ENCODE results near the gene MAP4K5. TPM values are rescaled to one million over a fixed set of nuclear protein-coding genes. Genes with fewer than 3 reads are reported as not detected.

MAP4K5 gene
- total and polyA plus RNA-seq, 2 of the 13 experiments (the other 11 are each of a cell fraction or from before 2014, with no cell fraction given), result 12.7 to 23.9 TPM

GRCh38 chr14:50479041-50479440, 53.3 kb downstream of the MAP4K5 start (continued):
- TF ChIP-seq ZNF782 (CRISPR knock-in tag; IDR thresholded peaks at IDR 0.05; ENCODE audit: borderline replicate concordance) (no peak), ZNF597 (CRISPR knock-in tag; IDR thresholded peaks at IDR 0.05) (no peak), RFXANK (CRISPR knock-in tag; IDR thresholded peaks at IDR 0.05) (no peak), JARID2 (CRISPR knock-in tag; IDR thresholded peaks at IDR 0.05; ENCODE audit: insufficient replicate concordance) (no peak), ZNF350 (CRISPR knock-in tag; IDR thresholded peaks at IDR 0.05; ENCODE audit: borderline replicate concordance, low read depth) (no peak), NR1H2 (CRISPR knock-in tag; IDR thresholded peaks at IDR 0.05; ENCODE audit: borderline replicate concordance, low read depth) (no peak), ZEB1 (IDR thresholded peaks at IDR 0.05; ENCODE audit: insufficient replicate concordance, low read depth) (no peak), CEBPZ (IDR thresholded peaks at IDR 0.05; ENCODE audit: low read length) (no peak), TRAFD1 (CRISPR knock-in tag; IDR thresholded peaks at IDR 0.05; ENCODE audit: borderline replicate concordance) (no peak), ZNF382 (CRISPR knock-in tag; IDR thresholded peaks at IDR 0.05; ENCODE audit: borderline replicate concordance) (no peak), NR2F6 (IDR thresholded peaks at IDR 0.05) (no peak), NR2F6 (CRISPR knock-in tag; IDR thresholded peaks at IDR 0.05) (no peak), ZNF430 (CRISPR knock-in tag; IDR thresholded peaks at IDR 0.05) (no peak), HOXA5 (CRISPR knock-in tag; IDR thresholded peaks at IDR 0.05) (no peak), THRA (CRISPR knock-in tag; IDR thresholded peaks at IDR 0.05; ENCODE audit: borderline replicate concordance) (no peak), ZNF737 (CRISPR knock-in tag; IDR thresholded peaks at IDR 0.05; ENCODE audit: borderline replicate concordance) (no peak)
